Thyroid gland (tissue), 4 donors: ENCODE measurements around the gene CDH4.

Experiments
- CTCF ChIP-seq, 6 experiments: fragments of 200-600 bp in 3 of 6; fragments of 450-650 bp in 3 of 6; sonication (generic) in 3 of 6; IDR thresholded peaks; one replicate each; pipeline ENCODE4 v1.5.1; 2016 to 2019; ENCODE audit warnings: antibody characterized with exemption in 6 of 6, mild to moderate bottlenecking in 2 of 6, inconsistent platforms in 1 of 6, moderate library complexity in 1 of 6
- POLR2A ChIP-seq, 2 donors: fragments of 450-650 bp; IDR thresholded peaks; one replicate each; pipeline ENCODE4 v1.6.1; 2017; ENCODE audit warnings: antibody characterized with exemption in 2 of 2, mild to moderate bottlenecking in 2 of 2, moderate library complexity in 1 of 2

DNA sequence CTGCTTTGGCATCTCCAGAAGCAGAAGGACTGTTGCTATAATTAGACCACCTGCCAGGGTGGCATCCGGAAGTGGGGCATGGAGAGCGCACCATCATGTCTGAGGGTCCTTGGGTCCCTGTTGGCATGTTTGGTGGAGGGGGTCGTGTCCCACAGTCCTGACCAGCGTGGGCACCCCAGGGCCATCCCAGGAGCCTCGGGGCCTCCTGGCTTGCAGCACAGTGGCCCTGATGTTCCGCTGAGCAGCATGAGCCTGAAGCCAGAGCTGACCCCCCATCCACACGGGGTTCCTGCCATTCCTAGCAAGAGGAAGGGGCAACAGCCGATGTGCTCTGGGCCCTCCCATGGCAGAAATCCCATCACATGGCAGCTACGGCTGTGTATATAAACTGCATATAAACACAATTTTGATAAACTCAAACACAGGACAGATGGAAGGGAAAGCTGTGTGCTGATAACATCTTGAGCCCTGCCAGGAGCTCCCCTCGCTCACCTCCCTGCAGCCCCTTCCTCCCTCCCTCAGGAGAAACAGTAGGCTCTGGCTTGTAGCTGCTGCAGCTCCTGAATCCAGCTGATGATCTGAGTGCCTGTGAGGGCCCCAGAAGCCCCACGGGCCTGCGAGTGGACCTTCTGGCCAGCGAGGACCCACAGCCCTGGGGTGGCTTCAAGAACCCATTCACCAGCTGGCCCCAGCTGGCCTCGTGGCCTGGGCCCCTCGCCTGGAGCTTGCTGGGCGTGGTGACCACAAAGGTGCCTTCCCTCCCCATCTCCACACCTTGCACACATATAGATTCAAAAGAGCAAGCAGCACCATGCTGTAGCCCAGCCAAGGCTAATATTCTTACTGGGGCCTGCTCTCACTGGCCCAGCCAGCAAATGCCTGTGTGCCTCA is 321.6 kb downstream of the CDH4 start:
- no peak for TF ChIP-seq CTCF (IDR thresholded peaks at IDR 0.05)
- no peak for TF ChIP-seq POLR2A (IDR thresholded peaks at IDR 0.05)
